HCT116 (cell line): ENCODE results near the gene NR1H4.

Experiments
- CEBPB ChIP-seq: IDR thresholded peaks from 2 replicates; pipeline ENCODE4 v1.6.1; 2012; ENCODE audit warnings: low read depth
- EZH2 ChIP-seq: fragments of 200-600 bp; sonication (generic); IDR thresholded peaks from 2 replicates; pipeline ENCODE4 v1.6.1; 2017; ENCODE audit warnings: antibody characterized with exemption, mixed run types
- POLR2AphosphoS5 ChIP-seq: IDR thresholded peaks from 2 replicates; pipeline ENCODE4 v1.6.1; 2011; ENCODE audit warnings: mild to moderate bottlenecking, low read depth, low read length, moderate library complexity
- SIN3A ChIP-seq: IDR thresholded peaks from 2 replicates; pipeline ENCODE4 v1.6.1; 2012; ENCODE audit warnings: low read depth
- SP1 ChIP-seq: IDR thresholded peaks from 2 replicates; pipeline ENCODE4 v1.6.1; 2012; ENCODE audit warnings: low read depth
- YY1 ChIP-seq: IDR thresholded peaks from 2 replicates; pipeline ENCODE4 v1.6.1; 2011; ENCODE audit warnings: low read length, low read depth, moderate library complexity, mild to moderate bottlenecking; ENCODE audit not compliant: insufficient replicate concordance; ENCODE audit errors: extremely low read depth
- TF ChIP-seq, protein P1 (sequence below), 3 experiments: fragments of 200-600 bp in 1 of 3; sonication (generic) in 1 of 3; IDR thresholded peaks in 2 of 3; conservative IDR thresholded peaks in 1 of 3; 2 replicates each; pipeline ENCODE4 v1.5.1; 2012 to 2017; ENCODE audit warnings: low read depth in 2 of 3, low read length in 2 of 3, antibody characterized with exemption in 1 of 3, borderline replicate concordance in 1 of 3, control low read depth in 1 of 3, mild to moderate bottlenecking in 1 of 3, mixed read lengths in 1 of 3, mixed run types in 1 of 3, moderate library complexity in 1 of 3; ENCODE audit not compliant: insufficient read depth in 1 of 3
- TF ChIP-seq, protein P2 (sequence below): IDR thresholded peaks from 2 replicates; pipeline ENCODE4 v1.6.1; 2012

DNA sequence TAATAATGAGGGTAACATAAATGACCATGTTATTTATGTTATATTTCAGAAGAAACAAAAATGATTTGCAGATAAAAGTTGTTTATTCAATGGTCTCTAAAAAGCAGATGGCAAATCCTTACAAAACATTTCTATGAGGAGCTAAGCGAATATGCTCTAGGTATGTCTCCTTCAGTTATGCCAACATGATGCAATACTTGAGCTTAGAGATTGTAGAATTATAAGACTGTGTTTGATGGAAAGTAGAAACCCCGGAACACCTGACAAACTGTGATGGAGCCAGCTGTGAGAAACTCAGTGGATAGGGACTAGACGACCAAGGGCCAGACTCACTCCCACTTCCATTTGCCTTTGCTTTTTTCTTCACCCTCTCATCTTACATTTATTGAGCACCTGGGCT, 17.8 kb upstream of the NR1H4 start:
- TF ChIP-seq SIN3A, result no peak
- TF ChIP-seq, protein P1, sequence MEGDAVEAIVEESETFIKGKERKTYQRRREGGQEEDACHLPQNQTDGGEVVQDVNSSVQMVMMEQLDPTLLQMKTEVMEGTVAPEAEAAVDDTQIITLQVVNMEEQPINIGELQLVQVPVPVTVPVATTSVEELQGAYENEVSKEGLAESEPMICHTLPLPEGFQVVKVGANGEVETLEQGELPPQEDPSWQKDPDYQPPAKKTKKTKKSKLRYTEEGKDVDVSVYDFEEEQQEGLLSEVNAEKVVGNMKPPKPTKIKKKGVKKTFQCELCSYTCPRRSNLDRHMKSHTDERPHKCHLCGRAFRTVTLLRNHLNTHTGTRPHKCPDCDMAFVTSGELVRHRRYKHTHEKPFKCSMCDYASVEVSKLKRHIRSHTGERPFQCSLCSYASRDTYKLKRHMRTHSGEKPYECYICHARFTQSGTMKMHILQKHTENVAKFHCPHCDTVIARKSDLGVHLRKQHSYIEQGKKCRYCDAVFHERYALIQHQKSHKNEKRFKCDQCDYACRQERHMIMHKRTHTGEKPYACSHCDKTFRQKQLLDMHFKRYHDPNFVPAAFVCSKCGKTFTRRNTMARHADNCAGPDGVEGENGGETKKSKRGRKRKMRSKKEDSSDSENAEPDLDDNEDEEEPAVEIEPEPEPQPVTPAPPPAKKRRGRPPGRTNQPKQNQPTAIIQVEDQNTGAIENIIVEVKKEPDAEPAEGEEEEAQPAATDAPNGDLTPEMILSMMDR (IDR thresholded peaks at IDR 0.05 in 2 of 3, conservative IDR thresholded peaks at IDR 0.05 in 1 of 3; ENCODE audit: borderline replicate concordance in 1 of 3, insufficient read depth in 1 of 3, low read depth in 2 of 3, low read length in 2 of 3), result no peak
- TF ChIP-seq EZH2, result no peak
- no peak for TF ChIP-seq POLR2AphosphoS5
- no peak for TF ChIP-seq SP1
- TF ChIP-seq, protein P2, sequence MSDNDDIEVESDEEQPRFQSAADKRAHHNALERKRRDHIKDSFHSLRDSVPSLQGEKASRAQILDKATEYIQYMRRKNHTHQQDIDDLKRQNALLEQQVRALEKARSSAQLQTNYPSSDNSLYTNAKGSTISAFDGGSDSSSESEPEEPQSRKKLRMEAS, result no peak
- no peak for TF ChIP-seq CEBPB
- TF ChIP-seq YY1, result no peak
